GM12873 (cell line): ENCODE results near the gene ROR2.

ENCODE experiments used
- TF ChIP-seq, protein P1 (sequence below): IDR thresholded peaks from 2 replicates; pipeline ENCODE4 v1.5.1; 2012; ENCODE audit warnings: low read depth, mild to moderate bottlenecking, moderate library complexity, low read length, control low read depth; ENCODE audit not compliant: insufficient read depth; ENCODE audit errors: missing control alignments

Gene ROR2

DNA sequence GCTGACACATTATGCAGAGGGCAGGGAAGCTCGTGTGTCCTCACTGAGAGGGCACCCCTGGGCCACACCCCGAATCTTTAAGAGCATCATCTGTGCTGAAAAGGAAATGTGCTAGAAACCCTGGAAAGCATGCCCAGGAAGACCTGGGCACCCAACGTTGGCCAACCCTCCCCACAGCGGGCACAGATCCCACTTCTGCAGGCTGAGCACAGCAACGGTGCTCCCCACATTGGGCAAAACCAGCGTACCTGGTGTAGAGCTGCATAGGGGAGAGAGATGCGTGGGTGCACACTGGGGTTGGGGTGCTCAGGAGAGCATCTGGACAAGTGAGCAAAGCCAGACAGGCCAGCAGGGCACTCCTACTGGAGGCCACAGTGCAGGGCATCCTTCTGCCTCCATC, 32.6 kb downstream of the ROR2 start:
- TF ChIP-seq, protein P1, sequence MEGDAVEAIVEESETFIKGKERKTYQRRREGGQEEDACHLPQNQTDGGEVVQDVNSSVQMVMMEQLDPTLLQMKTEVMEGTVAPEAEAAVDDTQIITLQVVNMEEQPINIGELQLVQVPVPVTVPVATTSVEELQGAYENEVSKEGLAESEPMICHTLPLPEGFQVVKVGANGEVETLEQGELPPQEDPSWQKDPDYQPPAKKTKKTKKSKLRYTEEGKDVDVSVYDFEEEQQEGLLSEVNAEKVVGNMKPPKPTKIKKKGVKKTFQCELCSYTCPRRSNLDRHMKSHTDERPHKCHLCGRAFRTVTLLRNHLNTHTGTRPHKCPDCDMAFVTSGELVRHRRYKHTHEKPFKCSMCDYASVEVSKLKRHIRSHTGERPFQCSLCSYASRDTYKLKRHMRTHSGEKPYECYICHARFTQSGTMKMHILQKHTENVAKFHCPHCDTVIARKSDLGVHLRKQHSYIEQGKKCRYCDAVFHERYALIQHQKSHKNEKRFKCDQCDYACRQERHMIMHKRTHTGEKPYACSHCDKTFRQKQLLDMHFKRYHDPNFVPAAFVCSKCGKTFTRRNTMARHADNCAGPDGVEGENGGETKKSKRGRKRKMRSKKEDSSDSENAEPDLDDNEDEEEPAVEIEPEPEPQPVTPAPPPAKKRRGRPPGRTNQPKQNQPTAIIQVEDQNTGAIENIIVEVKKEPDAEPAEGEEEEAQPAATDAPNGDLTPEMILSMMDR = no peak

- TF ChIP-seq, protein P1 = no peak
These were observed 34.3 kb downstream of the ROR2 start for GRCh38 chr9:91915524-91916263.

DNA sequence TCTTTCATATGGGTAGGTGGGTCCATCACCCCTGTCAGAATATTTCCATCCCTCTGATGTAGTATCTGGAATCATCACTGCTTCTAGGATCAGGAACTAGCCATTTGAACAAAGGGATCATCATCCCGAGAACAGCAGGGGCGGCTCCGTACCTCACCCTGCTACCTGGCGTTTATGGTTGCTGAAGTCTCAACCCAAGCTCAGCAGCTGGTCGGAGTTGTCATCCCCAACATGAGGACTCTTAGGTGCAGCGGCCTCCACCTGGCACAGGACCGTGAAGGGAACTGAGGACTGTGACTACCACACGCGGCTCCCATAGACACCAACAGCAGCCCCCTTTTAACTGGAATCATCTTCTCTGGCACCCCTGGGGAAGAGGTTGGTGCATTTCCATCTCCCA, 35.1 kb downstream of the ROR2 start:
- TF ChIP-seq, protein P1 = no peak

GRCh38 chr9:91914404-91914803, 35.6 kb downstream of the ROR2 start:
- TF ChIP-seq, protein P1 = no peak

DNA sequence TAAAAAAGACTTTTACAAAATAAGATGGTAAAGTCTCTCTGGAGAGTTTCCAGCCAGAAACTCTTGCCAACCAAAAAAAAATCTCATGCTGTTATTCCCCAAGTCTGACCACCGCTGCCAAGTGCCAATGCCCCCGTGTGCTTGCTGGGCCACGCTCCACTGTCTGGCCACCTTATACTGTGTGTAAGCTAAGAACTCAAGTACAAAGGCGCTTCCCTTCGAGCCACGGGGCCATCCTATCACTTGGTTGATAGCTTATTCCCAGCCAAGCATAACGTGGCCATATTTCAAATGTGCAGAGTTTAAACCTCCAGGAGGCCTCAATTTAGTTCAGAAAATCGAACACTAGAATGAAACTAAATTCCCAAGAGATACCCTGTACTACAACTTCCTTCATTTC, 36.0 kb downstream of the ROR2 start:
- TF ChIP-seq, protein P1 = no peak

DNA sequence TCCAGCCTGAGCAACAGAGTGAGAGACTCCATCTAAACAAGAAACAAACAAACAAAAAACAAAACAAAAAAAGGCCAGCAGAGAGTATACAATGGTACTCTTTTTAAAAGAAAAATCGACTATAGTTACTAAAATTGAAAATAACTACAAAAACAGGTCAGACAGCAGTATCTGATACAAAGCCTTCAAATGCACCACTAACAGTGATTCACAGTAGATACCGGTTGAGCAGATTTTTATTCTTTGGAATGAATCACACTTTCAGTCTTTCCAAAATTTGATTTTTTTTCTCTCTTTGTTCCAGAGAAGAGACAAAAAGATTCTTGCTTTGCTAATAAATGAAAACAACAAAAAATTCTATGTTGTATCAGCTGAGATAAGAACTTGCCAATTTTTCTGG, 36.9 kb downstream of the ROR2 start:
- TF ChIP-seq, protein P1 = no peak

- TF ChIP-seq, protein P1 = no peak
These were observed 38.4 kb downstream of the ROR2 start for GRCh38 chr9:91911657-91912056.
